GM19043 (cell line): Measurements from ENCODE around the gene TAF1.
"Not testable (repeated sequence)": the region's sequence is repeated elsewhere in the genome, so short reads cannot be mapped to it uniquely, and the experiment has no call there.

Experiments used
- ATAC-seq: cut with Tn5 transposase; IDR thresholded peaks from one replicate; pipeline ENCODE4 v1.9.1; 2021; ENCODE audit warnings: low read depth; ENCODE audit not compliant: unreplicated experiment

Gene TAF1, protein sequence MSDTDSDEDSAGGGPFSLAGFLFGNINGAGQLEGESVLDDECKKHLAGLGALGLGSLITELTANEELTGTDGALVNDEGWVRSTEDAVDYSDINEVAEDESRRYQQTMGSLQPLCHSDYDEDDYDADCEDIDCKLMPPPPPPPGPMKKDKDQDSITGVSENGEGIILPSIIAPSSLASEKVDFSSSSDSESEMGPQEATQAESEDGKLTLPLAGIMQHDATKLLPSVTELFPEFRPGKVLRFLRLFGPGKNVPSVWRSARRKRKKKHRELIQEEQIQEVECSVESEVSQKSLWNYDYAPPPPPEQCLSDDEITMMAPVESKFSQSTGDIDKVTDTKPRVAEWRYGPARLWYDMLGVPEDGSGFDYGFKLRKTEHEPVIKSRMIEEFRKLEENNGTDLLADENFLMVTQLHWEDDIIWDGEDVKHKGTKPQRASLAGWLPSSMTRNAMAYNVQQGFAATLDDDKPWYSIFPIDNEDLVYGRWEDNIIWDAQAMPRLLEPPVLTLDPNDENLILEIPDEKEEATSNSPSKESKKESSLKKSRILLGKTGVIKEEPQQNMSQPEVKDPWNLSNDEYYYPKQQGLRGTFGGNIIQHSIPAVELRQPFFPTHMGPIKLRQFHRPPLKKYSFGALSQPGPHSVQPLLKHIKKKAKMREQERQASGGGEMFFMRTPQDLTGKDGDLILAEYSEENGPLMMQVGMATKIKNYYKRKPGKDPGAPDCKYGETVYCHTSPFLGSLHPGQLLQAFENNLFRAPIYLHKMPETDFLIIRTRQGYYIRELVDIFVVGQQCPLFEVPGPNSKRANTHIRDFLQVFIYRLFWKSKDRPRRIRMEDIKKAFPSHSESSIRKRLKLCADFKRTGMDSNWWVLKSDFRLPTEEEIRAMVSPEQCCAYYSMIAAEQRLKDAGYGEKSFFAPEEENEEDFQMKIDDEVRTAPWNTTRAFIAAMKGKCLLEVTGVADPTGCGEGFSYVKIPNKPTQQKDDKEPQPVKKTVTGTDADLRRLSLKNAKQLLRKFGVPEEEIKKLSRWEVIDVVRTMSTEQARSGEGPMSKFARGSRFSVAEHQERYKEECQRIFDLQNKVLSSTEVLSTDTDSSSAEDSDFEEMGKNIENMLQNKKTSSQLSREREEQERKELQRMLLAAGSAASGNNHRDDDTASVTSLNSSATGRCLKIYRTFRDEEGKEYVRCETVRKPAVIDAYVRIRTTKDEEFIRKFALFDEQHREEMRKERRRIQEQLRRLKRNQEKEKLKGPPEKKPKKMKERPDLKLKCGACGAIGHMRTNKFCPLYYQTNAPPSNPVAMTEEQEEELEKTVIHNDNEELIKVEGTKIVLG (N-terminal part only)

DNA sequence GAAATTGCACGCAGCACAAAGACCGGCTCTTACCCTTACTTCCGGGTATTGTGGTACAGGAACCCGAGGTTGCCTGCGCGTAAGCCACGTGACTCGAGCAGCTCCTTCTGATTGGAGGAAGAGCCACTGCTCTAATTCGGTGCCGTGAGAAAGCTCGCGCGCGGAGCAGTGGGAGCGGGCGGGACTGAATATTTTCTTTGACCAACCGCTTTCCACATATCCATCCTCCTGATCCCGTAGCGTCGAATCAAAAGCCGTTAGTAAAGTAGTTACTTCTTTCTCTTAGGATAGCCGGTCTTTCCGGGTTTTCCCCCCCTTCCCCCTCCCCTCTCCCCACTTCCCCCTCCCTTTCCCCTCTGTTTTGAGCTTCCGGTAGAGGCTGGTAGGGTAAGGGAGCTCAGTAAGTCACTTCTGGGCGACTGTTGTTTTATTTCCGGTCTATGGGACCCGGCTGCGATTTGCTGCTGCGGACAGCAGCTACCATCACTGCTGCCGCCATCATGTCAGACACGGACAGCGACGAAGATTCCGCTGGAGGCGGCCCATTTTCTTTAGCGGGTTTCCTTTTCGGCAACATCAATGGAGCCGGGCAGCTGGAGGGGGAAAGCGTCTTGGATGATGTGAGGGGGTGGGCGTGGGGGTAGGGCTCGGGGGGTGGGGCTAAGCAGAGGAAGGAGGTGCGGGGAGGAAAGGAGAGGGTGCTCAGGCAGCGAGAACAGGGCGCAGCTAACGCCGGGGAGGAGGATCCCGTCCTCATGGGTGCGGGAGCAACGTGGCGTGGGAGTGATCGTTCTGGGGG is at the start of gene TAF1:
Gene TAF1, plus strand, starts transcription at position 483 of the 799 bp plus-strand sequence. Its CDS starts 18 bp downstream, at position 501.
- ATAC-seq, result peak; percentile 90

DNA sequence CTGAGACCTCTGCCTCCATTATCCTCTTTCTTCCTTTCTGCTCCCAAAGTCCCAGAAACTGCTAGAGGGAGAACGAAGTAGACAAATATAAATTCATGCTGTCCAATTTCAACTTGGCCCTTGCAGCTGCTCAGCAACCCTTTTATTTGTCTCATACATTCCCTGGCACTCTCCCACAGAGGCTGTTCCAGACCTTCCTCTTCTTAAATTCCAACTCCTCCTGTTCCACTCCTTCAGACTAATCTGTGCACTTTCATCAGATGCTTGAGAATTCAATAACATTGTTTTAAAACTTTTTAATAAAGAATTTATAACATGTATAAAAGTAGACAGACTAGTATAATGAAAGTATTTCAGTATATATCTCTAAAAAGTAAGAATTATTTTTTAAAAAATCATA is 49.2 kb upstream of the TAF1 start:
- ATAC-seq, result not testable (repeated sequence)

DNA sequence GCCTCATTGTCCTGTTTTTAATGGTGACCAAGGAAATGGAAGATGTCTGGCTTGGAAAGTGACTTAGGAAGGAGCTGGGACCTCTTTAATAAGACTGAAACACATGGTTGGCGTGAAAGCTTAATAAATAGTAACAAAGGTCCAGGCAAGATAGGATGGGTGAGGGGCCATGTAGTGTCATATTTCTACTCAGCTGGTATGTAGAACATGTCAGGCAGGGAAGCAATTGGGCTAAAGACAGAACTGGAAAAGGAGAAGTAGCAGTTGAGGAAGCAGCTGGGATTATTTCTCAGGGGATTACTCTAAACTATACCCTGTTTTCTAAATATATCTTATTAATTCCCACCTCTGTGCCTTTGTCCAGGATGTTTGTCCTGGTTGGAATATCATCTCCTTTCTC is 46.0 kb upstream of the TAF1 start:
- ATAC-seq, result no peak

DNA sequence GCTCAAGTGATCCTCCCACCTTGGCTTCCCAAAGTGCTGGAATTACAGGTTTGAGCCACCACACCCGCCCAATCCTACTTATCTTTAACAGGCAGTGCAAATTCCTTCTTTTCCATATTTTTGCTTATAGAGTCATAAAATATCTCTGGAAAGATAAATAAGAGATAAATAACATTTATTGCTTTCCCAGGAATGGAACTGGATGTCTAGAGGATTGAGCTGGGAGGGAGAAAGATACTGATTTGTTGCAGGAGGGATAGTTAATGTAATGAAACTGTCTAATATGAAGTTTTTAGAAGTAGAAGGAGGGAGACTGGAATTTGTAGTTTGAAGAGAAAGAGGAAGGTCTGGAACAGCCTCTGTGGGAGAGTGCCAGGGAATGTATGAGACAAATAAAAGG is 44.4 kb upstream of the TAF1 start:
- ATAC-seq, result no peak

DNA sequence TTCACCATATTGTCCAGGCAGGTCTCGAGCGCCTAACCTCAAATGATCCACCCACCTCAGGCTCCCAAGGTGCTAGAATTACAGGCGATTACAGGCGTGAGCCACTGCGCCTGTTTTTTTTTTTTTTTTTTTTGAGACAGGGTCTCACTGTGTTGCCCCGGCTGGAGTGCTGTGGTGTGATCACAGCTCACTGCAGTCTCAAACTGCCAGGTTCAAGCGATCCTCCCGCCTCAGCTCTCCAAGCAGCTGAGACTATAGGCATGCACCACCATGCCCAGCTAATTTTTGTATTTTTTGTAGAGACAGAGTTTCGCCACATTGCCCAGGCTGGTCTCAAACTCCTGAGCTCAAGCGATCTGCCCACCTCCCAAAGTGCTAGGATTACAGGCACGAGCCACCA is 41.7 kb upstream of the TAF1 start:
- not testable (repeated sequence) for ATAC-seq

DNA sequence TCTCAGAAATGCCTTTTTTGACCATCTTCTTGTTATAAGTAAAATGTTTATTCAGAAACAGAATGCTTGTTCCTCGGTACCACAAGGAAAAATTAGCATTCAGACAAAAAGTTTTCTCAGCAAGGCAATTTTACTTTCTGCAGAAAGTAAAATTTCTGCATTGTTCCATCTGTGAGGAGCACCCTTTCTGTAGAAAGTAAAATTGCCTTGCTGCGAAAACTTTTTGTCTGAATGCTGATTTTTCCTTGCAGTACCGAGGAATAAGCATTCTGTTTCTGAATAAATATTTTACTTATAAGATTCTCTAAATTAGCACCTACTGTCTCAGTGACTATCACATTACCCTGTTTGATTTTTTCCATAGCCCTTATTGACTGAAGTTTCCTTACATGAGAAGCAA is 39.8 kb upstream of the TAF1 start:
- no peak for ATAC-seq

DNA sequence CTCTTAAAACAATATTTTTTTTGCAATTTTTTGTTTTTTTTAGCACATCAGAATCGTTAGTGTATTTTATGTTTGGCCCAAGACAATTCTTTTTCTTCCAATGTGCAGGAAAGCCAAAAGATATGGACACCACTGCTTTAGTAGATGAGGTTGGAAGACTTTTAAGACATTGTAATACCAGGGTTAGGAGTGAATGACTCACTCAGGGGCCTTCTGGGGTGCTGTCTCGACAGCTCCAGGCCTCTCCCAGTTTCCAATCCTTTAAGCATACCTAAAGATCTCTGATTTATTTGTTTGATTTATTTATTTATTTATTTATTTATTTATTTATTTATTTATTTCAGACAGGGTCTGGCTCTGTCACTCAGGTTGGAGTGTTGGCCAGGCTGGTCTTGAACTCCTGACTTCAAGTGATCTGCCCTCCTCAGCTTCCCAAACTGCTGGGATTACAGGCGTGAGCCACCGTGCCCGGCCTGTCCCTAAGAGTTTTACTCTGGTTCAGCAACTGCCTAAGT is 16.9 kb upstream of the TAF1 start:
- ATAC-seq, result not testable (repeated sequence)

DNA sequence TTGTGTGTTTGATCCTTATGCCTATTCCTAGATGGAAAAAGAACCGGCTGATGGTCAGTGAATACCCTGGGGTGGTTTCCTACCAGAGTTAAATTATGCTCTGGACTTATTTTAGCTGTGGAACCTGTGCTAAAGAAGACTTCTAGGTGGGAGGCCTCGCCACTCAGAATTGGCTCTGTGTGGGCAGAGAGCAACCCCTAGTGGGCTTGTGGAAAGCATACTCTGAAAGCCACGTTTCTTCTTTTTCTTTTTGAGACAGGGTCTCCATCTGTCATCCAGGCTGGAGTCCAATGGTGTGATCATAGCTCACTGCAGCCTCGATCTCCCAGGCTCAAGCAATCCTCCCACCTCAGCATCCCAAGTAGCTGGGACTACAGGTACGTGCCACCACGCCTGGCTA is 16.3 kb upstream of the TAF1 start:
- not testable (repeated sequence) for ATAC-seq

DNA sequence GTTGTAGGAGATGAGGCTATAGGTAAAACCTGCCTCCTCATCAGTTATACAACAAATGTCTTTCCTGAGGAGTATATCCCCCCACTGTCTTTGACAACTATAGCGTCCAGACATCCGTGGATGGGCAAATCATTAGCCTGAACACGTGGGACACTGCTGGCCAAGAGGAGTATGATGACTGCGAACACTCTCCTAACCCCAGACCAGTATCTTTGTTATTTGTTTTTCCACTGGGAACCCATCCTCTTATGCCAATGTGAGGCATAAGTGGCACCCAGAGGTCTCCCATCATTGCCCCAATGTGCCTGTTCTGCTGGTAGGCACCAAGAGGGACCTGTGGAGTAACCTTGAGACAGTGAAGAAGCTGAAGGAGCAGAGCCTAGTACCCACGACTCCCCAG is 13.7 kb upstream of the TAF1 start:
- not testable (repeated sequence) for ATAC-seq

DNA sequence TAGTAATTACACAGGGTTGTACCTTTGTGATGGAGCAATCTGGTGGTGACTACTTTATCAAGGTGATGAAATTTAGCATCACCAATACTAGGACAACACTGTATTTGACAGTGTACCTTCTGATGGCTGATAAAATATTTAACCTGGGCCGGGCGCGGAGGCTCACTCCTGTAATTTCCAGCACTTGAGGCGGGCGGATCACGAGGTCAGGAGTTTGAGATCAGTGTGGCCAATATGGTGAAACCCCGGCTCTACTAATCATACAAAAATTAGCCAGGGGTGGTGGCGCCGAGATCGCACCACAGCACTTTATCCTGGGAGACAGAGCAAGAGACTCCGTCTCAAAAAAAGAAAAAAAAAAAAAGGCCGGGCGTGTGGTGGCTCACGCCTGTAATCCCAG is 1.9 kb upstream of the TAF1 start:
- no peak for ATAC-seq

DNA sequence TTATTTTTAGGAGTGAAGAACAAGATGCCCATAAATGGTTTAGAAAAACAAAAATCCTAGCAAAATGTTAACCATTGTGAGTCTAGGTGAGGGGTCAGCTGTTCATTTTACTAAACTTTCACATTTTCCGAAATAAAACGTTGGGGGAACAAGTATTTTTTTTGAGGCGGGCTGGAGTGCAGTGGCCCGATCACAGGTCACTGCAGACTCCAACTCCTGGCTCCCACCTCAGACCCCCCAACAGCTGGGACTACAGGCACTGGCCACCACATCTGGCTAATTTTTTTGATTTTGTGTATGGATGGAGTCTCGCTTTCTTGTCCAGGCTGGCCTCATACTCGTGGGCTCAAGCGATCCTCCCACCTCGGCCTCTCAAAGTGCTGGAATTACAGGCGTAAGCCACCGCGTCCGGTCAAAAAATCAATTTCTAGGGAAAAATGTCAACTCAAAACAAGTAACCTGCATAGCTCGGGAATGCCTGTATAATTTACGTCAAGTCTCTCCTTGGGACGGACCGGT is 742 bp upstream of the TAF1 start:
- no peak for ATAC-seq

DNA sequence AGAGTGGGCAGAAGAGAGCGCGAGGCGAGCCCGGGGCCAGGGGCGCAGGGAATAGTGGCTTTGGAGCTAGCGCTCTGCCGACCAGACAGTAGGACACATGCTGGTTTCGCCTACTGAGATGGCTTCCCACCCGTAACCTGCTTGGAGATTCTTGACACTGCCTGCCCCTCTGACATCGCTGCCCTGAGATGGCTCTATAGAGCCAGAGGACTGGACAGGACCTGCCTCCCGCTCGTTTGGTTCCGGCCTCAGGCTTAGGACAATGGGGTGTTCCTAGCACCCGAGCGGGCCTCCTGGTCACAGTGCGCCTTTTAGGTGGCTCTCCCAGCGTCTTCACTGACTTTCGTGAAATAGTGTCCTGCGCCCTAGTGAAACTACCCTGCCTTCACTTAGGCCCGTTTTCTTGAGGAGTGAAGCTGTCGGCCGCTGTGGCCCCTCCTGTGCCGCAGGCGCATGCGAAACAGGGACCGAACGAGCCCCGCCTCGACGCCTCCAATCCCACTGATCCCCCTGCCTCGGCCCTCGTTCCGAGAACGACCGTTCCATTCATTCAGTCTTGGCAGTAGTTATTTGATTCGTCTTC is 608 bp downstream of the TAF1 start:
- no peak for ATAC-seq

DNA sequence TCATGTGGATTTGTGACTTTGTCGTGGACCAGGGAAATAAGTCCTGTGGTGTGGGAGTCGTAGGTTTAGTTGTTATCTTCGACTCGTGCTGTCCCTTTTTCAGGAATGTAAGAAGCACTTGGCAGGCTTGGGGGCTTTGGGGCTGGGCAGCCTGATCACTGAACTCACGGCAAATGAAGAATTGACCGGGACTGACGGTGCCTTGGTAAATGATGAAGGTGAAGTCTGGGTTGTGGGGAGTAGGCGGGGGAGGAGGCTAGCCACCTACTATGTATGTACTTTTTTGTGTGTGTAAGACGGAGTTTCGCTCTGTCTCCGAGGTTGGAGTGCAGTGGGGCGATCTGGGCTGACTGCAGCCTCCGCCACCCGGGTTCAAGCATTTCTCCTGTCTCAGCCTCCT is 1.2 kb downstream of the TAF1 start:
- no peak for ATAC-seq

DNA sequence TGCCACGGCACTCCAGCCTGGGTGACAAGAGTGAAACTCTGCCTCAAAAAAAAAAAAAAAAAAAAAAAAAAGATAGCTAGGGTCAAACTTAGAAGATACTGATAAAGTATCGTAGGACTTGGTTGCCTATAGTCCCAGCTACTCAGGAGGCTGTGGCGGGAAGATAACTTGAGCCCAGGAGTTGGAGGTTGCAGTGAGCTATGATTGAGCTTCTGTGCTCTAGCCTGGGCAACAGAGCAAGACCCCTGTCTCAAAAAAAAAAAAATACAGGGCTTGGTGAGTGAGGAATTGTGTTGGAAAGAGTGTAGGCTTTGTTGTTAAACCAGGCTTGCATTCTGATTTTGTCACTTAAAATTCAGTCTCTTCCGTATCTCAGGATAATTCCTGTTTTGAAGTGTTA is 6.2 kb downstream of the TAF1 start:
- no peak for ATAC-seq

DNA sequence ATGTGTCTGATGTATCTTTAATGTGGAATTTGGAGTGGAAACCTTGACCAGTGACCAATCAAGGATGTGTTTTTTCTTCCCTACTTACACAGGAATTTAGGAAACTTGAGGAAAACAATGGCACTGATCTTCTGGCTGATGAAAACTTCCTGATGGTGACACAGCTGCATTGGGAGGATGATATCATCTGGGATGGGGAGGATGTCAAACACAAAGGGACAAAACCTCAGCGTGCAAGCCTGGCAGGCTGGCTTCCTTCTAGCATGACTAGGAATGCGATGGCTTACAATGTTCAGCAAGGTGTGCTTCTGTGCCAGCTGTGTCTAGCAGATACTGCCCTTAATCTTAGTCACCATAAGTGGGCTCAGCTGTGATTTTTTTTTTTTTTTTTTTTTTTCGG is 12.6 kb downstream of the TAF1 start:
- ATAC-seq, result no peak

DNA sequence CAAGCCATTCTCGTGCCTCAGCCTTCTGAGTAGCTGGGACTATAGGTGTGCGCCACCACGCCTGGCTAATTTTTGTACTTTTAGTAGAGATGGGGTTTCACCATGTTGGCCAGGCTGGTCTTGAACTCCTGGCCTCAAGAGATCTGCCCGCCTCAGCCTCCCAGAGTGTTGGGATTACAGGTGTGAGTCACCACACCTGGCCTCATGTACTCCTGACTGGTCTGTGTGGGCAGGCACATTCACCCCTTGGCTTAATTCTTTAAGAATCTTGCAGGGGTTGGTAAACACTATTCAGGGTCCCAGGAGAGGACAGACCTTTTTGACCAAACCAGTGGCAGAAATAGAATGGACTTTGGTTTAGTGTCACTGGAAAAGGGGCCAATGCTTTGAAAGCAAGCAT is 25.6 kb downstream of the TAF1 start:
- not testable (repeated sequence) for ATAC-seq

DNA sequence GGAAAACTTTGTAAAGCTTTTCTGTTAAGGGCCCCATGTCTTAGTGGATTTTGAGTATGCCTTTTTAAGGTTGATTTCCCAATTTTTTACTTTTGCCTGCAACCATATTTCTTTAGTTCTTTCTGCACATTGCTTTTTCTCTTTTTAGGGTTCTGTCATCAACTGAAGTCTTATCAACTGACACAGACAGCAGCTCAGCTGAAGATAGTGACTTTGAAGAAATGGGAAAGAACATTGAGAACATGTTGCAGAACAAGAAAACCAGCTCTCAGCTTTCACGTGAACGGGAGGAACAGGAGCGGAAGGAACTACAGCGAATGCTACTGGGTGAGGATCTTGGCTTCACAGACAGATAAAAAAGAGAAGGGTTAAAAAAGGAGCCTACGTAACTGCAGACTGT is 27.8 kb downstream of the TAF1 start:
- ATAC-seq, result no peak

DNA sequence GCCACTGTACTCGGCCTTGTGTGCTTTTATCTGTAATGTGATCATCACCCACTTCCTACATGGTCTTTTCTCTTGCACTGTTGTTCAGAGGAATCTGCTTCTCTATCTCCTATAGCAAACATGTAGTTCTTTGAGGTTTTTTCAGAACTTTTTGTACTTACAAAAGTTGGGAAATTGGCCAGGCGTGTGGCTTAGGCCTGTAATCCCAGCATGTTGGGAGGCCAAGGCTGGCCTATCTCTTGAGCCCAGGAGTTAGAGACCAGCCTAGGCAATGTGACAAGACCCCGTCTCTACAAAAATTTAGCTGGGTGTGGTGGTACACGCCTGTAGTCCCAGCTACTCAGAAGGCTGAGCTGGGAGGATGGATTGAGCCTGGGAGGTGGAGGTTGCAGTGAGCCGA is 30.4 kb downstream of the TAF1 start:
- no peak for ATAC-seq

DNA sequence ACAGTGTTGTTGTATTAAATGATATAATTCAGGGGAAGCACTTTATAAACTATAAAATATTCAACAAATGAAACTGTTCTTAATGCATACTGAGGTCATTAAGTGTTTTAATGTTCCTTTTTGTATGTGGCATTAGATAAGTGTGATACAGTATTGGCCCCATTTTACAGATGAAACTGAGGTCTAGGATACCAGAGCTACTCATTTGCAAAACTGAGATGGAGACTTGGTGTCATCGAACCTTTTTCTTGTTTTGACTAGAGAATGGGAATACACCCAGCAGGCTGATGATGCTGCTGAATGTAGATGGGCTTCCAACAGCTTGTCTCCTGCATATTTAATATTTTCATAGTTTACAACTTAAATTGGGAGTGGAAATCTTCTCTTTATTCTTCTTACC is 34.6 kb downstream of the TAF1 start:
- ATAC-seq, result no peak
